H1 (cell line): ENCODE data around the gene ZC2HC1C. TPM values are rescaled to one million over a fixed set of nuclear protein-coding genes. Genes with fewer than 3 reads are reported as not detected.

Experiments used
- CEBPB ChIP-seq: IDR thresholded peaks from 2 replicates; pipeline ENCODE4 v1.6.1; 2012; ENCODE audit warnings: low read depth, low read length
- NANOG ChIP-seq: IDR thresholded peaks from 2 replicates; pipeline ENCODE4 v1.6.1; 2011; ENCODE audit warnings: low read length, low read depth, mild to moderate bottlenecking, inconsistent platforms; ENCODE audit not compliant: insufficient read depth, poor library complexity, severe bottlenecking
- RNF2 ChIP-seq: fragments of 200-900, 300-1000 bp; sonication (generic); IDR thresholded peaks from 2 replicates; pipeline ENCODE4 v1.7.1; 2016; ENCODE audit warnings: borderline replicate concordance, low read depth, mild to moderate bottlenecking, antibody characterized with exemption, low read length; ENCODE audit not compliant: poor library complexity, severe bottlenecking; ENCODE audit errors: missing control alignments
- SIN3A ChIP-seq, 2 experiments: IDR thresholded peaks in 1 of 2; conservative IDR thresholded peaks in 1 of 2; 2 replicates each; pipeline ENCODE4 v1.6.1; 2011 to 2012; ENCODE audit warnings: low read length in 2 of 2, improper control_type of control experiment in 1 of 2, low read depth in 1 of 2, mild to moderate bottlenecking in 1 of 2
- SIX5 ChIP-seq: IDR thresholded peaks from 2 replicates; pipeline ENCODE4 v1.6.1; 2011; ENCODE audit warnings: mild to moderate bottlenecking, low read depth, low read length
- polyA plus RNA-seq, 7 experiments: library from polyadenylated mRNA; depleted of rRNA in 3 of 7; stranded (reverse) in 5 of 7; unstranded in 2 of 7; fragments of >200 nt in 5 of 7; fragments of 200-250 nt in 2 of 7; gene quantifications; 1 replicate in 5 of 7; 2 replicates in 1 of 7; 4 replicates in 1 of 7; pipeline versions ENCODE4 v1.2.1 to v1.2.3, GENCODE V29; 2011 to 2013; ENCODE audit warnings: missing spikeins in 2 of 7, mixed read lengths in 2 of 7
- small RNA-seq: library from polyadenylated mRNA; stranded (forward); fragments of <200 nt; extraction: miRNeasy Mini kit (QIAGEN cat#:217004); gene quantifications from one replicate; pipeline ENCODE3, GENCODE V24; 2013; ENCODE audit not compliant: insufficient read depth
- total RNA-seq: library from RNA; stranded (reverse); fragmentation: NEBNext Ultra II Directional; extraction: Animal tissue kit (Norgen Biotek cat#: 25700); gene quantifications from 2 replicates; pipeline ENCODE4 v1.2.1, GENCODE V29; 2021
- TF ChIP-seq, protein P1 (sequence below): IDR thresholded peaks from 2 replicates; pipeline ENCODE4 v1.6.1; 2011; ENCODE audit warnings: low read depth, mild to moderate bottlenecking, low read length; ENCODE audit not compliant: insufficient read depth

ZC2HC1C gene
- total and polyA plus RNA-seq, 2 of the 8 experiments (the other 6 are each of a cell fraction or from before 2014, with no cell fraction given): 0.57 to 1.2 TPM

DNA sequence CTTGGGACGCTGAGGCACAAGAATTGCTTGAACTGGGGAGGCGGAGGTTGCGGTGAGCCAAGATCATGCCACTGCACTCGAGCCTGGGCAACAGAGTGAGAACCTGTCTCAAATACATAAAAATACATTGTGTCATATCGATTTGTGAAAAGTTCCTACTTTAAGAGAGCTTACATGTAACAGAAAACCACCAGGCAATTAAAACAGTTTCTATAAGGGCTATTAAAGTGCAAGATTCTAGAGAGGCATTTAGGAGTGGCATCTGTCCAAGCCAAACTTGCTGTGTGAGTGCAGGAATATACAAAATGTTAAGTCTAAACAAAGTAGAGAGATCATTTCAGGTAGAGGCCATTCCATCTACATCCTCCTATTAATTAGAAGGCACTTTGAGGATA is 59.2 kb downstream of the ZC2HC1C start (continued):
- no peak for TF ChIP-seq NANOG
- TF ChIP-seq, protein P1, sequence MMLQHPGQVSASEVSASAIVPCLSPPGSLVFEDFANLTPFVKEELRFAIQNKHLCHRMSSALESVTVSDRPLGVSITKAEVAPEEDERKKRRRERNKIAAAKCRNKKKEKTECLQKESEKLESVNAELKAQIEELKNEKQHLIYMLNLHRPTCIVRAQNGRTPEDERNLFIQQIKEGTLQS: no peak
- no peak for TF ChIP-seq SIN3A (conservative IDR thresholded peaks at IDR 0.05 in 1 of 2, IDR thresholded peaks at IDR 0.05 in 1 of 2; ENCODE audit: low read depth in 1 of 2, low read length in 2 of 2)
- no peak for TF ChIP-seq SIX5
- TF ChIP-seq RNF2: no peak
- TF ChIP-seq CEBPB: no peak

Small RNAs within 50 kb of the gene (small RNA-seq; reads per million reads assigned to genes)
- gene HIF1AP1 (not detected), gene RNU6-689P (not detected)

Other genes starting within 250 kb of the ZC2HC1C start
- not detected in 2 replicates for gene PROX2, start 193.5 kb upstream of the ZC2HC1C start, total RNA-seq
- gene PROX2, start 193.5 kb upstream of the ZC2HC1C start, polyA plus RNA-seq (2011; rRNA removed): 0.03 and 0.08 TPM in 2 replicates
- 111 and 117 TPM in 2 replicates for gene DLST, start 187.7 kb upstream of the ZC2HC1C start, total RNA-seq
- gene DLST, start 187.7 kb upstream of the ZC2HC1C start, polyA plus RNA-seq (2011; rRNA removed): 96.5 and 120 TPM in 2 replicates
- 11.3 and 13.8 TPM in 2 replicates for gene RPS6KL1, start 146.4 kb upstream of the ZC2HC1C start, total RNA-seq
- gene RPS6KL1, start 146.4 kb upstream of the ZC2HC1C start, polyA plus RNA-seq (2011; rRNA removed): 9.4 and 9.8 TPM in 2 replicates
- gene PGF, start 114.0 kb upstream of the ZC2HC1C start, total RNA-seq: 3.9 and 4.1 TPM in 2 replicates
- gene PGF, start 114.0 kb upstream of the ZC2HC1C start, polyA plus RNA-seq (2011; rRNA removed): 2.1 and 2.8 TPM in 2 replicates
- gene EIF2B2, start 66.7 kb upstream of the ZC2HC1C start, total RNA-seq: 42.6 and 51.4 TPM in 2 replicates
- 59.7 and 79.9 TPM in 2 replicates for gene EIF2B2, start 66.7 kb upstream of the ZC2HC1C start, polyA plus RNA-seq (2011; rRNA removed)
- 19.1 and 20.1 TPM in 2 replicates for gene MLH3, start 18.2 kb upstream of the ZC2HC1C start, total RNA-seq
- 5.0 and 9.3 TPM in 2 replicates for gene MLH3, start 18.2 kb upstream of the ZC2HC1C start, polyA plus RNA-seq (2011; rRNA removed)
- gene ACYP1, start 5.6 kb upstream of the ZC2HC1C start, total RNA-seq: 17.7 and 24.8 TPM in 2 replicates
- gene ACYP1, start 5.6 kb upstream of the ZC2HC1C start, polyA plus RNA-seq (2011; rRNA removed): 14.5 and 22.3 TPM in 2 replicates
- gene NEK9, start 57.4 kb downstream of the ZC2HC1C start, total RNA-seq: 39.5 and 43.6 TPM in 2 replicates
- gene NEK9, start 57.4 kb downstream of the ZC2HC1C start, polyA plus RNA-seq (2011; rRNA removed): 16.0 and 28.0 TPM in 2 replicates
- gene TMED10, start 107.0 kb downstream of the ZC2HC1C start, total RNA-seq: 250 and 251 TPM in 2 replicates
- 163 and 218 TPM in 2 replicates for gene TMED10, start 107.0 kb downstream of the ZC2HC1C start, polyA plus RNA-seq (2011; rRNA removed)
- 51.5 and 51.8 TPM in 2 replicates for gene FOS, start 209.2 kb downstream of the ZC2HC1C start, total RNA-seq
- 50.2 and 74.5 TPM in 2 replicates for gene FOS, start 209.2 kb downstream of the ZC2HC1C start, polyA plus RNA-seq (2011; rRNA removed)